ENCODE data around the gene MYADML2. TPM values are rescaled to one million over a fixed set of nuclear protein-coding genes. Genes with fewer than 3 reads are reported as not detected.

MYADML2 gene
- total RNA-seq, 1 donor from 2014 or later, result not detected

DNA sequence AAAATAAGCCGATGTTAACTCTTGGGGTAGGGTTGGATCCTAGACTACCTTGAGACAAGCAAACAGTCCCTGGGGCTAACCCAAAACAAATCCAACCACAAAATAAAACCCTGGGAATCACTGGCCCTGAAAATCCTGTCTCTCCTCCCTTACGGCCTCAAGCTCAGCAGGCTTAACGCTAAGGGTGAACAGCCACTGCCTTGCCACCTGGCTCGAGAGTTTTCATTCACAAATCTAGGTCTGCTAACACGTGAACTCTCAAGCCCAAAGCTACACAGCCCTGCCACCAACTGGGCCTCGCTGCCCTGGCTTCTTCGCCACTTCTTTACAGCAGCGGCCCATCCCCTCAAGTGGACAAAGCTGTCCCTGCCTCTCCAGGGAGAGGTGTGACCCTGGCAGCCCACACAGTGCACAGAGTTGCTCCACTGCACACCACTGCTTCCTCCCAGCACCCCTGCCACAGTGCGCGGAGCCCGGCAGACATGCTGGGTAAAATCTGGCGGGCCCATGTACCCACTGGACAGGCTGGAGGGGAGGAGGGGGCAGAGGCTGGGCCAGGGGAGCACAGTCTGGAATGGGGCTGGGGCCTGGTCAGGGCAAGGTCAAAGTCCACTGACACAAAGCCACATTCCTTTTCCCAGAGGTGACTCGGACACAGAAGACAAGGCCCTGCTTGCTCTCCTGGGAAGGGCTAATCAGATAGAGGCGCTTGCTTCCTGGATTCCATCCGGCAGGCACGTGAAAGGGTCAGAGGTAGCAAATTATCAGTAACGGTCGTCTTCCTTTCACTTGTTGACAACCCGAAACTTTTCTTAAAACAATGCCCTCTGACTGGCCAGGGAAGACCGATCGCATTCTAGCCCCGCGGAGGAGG is 36.8 kb downstream of the MYADML2 start:
- H3K9me3 Mint-ChIP-seq (ENCODE audit: unreplicated experiment), result no peaks in the 10 kb centered on the region
- H3K36me3 Mint-ChIP-seq (ENCODE audit: low read depth, unreplicated experiment), result peaks cover 8% of the 10 kb centered on the region
- no peaks in the 10 kb centered on the region for H3K4me1 Mint-ChIP-seq (ENCODE audit: unreplicated experiment)
- H3K27me3 Mint-ChIP-seq (ENCODE audit: unreplicated experiment), result peaks cover 15% of the 10 kb centered on the region
- H3K27ac Mint-ChIP-seq (ENCODE audit: unreplicated experiment), result no peak overlapping the region
- peak overlapping the region; percentile 92 for H3K4me3 Mint-ChIP-seq (ENCODE audit: unreplicated experiment)
- DNase-seq (ENCODE audit: low spot score), result no peak
- TF ChIP-seq, protein P1, sequence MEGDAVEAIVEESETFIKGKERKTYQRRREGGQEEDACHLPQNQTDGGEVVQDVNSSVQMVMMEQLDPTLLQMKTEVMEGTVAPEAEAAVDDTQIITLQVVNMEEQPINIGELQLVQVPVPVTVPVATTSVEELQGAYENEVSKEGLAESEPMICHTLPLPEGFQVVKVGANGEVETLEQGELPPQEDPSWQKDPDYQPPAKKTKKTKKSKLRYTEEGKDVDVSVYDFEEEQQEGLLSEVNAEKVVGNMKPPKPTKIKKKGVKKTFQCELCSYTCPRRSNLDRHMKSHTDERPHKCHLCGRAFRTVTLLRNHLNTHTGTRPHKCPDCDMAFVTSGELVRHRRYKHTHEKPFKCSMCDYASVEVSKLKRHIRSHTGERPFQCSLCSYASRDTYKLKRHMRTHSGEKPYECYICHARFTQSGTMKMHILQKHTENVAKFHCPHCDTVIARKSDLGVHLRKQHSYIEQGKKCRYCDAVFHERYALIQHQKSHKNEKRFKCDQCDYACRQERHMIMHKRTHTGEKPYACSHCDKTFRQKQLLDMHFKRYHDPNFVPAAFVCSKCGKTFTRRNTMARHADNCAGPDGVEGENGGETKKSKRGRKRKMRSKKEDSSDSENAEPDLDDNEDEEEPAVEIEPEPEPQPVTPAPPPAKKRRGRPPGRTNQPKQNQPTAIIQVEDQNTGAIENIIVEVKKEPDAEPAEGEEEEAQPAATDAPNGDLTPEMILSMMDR (IDR thresholded peaks at IDR 0.05; ENCODE audit: unreplicated experiment), result no peak

DNA sequence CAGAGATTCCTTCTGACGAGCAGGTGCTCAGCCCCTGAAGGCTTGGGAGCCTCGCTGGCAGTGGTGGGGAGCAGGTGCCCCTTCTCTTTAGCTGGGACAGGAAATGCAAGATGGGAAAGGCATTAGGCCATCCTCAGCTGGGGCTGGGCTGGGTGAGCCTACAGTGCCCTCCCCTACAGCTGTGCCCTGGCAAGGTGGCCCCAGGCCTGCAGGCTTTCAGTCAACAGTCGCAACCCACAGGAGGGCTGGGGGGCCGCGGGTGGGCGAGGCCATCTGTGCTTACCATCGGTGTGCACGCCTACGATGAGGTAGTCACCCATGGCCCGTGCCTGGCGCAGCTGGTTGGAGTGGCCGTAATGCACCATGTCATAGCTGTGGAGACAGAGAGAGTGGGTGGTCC is 37.8 kb downstream of the MYADML2 start:
- Mint-ChIP-seq H3K27ac (ENCODE audit: unreplicated experiment) (no peak overlapping the region), H3K9me3 (ENCODE audit: unreplicated experiment) (no peaks in the 10 kb centered on the region), H3K36me3 (ENCODE audit: low read depth, unreplicated experiment) (peaks cover 8% of the 10 kb centered on the region), H3K4me1 (ENCODE audit: unreplicated experiment) (no peaks in the 10 kb centered on the region), H3K27me3 (ENCODE audit: unreplicated experiment) (peaks cover 15% of the 10 kb centered on the region), H3K4me3 (ENCODE audit: unreplicated experiment) (peak overlapping the region; percentile 21)
- TF ChIP-seq, protein P1 (IDR thresholded peaks at IDR 0.05; ENCODE audit: unreplicated experiment), result no peak
- DNase-seq (ENCODE audit: low spot score), result no peak

DNA sequence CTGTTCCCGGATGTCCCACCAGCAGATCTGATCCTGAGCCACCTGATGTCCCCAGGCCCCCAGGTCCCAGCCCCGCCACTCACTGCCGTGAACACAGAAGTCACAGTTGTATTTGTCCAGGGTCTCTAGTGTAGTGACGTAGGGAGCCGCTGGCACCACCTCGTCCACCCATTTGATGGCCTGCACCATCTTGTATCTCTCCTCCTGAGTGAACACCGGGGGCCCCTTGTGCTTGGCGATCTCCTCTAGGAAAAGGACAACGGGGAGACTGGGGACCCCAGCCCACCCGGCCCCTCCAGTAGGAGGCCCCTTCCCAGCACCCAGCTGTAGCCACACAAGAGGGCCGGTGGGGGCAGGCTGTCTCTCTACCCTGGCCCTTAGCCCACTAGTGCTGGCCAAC is 38.2 kb downstream of the MYADML2 start:
- TF ChIP-seq, protein P1 (IDR thresholded peaks at IDR 0.05; ENCODE audit: unreplicated experiment), result no peak
- DNase-seq (ENCODE audit: low spot score), result no peak
- Mint-ChIP-seq H3K4me3 (ENCODE audit: unreplicated experiment) (no peak overlapping the region), H3K27me3 (ENCODE audit: unreplicated experiment) (peaks cover 15% of the 10 kb centered on the region), H3K4me1 (ENCODE audit: unreplicated experiment) (no peaks in the 10 kb centered on the region), H3K27ac (ENCODE audit: unreplicated experiment) (no peak overlapping the region), H3K9me3 (ENCODE audit: unreplicated experiment) (no peaks in the 10 kb centered on the region), H3K36me3 (ENCODE audit: low read depth, unreplicated experiment) (peaks cover 8% of the 10 kb centered on the region)

DNA sequence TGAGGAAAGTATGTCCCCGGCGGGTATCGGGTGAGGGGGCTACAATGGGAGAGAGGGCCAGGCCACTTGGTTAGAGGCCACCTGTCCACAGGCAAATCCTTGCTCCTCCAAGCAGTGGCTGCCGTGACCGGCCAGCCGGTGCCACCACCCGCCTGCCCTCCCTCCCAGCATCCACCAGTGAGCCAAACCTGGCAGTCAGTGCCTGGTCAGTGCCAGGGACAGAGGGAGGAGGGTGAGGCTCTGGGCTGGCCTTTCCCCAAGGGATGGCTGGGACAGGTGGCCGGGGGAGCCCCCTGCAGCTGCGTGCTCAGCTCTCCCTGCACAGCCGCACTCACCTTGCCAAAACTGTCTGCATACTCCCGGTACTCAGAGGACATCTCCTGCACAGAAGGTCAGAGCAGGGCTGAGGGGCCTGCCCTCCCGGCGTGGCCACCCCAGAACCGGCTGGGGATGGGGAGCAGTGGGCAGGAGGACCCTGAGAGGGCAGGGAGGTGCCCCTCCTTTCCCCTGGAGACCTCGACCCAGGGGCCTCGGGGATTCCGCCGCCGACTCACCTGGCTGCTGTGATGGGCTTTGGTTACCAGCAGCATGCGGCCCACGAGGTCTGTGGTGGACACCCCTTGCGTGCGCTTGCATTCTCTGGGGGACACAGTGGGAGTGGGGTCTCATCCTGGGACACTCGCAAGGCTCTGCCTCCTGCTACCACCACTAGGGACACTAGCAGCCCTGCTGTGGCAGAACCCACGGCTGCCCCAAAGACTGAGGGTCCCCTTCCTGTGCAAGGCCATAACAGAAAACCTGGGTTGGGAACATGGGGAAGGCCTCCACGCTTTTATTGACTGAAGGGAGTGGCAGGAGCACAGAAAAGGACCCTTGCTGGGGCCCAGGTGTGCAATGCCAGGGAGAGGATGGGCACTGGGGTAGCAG is 39.6 kb downstream of the MYADML2 start:
- Mint-ChIP-seq H3K27me3 (ENCODE audit: unreplicated experiment) (peaks cover 10% of the 10 kb centered on the region), H3K9me3 (ENCODE audit: unreplicated experiment) (no peaks in the 10 kb centered on the region), H3K36me3 (ENCODE audit: low read depth, unreplicated experiment) (no peaks in the 10 kb centered on the region), H3K27ac (ENCODE audit: unreplicated experiment) (no peak overlapping the region), H3K4me1 (ENCODE audit: unreplicated experiment) (no peaks in the 10 kb centered on the region), H3K4me3 (ENCODE audit: unreplicated experiment) (no peak overlapping the region)
- TF ChIP-seq, protein P1 (IDR thresholded peaks at IDR 0.05; ENCODE audit: unreplicated experiment), result no peak
- no peak for DNase-seq (ENCODE audit: low spot score)

Measured in endothelial cell (in vitro differentiated cells).